Stimulated activated CD4-positive, alpha-beta T cell treated with anti-CD3 and anti-CD28 coated beads, Interleukin-4, amount 100 ng/mL, for 4 hours (primary cell): ENCODE data around the gene ALDH3B2.
"Not testable (repeated sequence)": the region's sequence is repeated elsewhere in the genome, so short reads cannot be mapped to it uniquely, and the experiment has no call there.

ENCODE experiments used
- DNase-seq, 2 experiments: peaks; one replicate each; pipeline ENCODE4 v3.0.0-alpha.2; 2020

The ALDH3B2 gene

GRCh38 chr11:67642173-67643120 lies 32.0 kb downstream of the ALDH3B2 start:
- DNase-seq, result no peak

GRCh38 chr11:67641338-67642172 lies 32.9 kb downstream of the ALDH3B2 start:
- DNase-seq, result no peak

- DNase-seq, result no peak
Measured at GRCh38 chr11:67640758-67641337, 33.6 kb downstream of the ALDH3B2 start.

DNA sequence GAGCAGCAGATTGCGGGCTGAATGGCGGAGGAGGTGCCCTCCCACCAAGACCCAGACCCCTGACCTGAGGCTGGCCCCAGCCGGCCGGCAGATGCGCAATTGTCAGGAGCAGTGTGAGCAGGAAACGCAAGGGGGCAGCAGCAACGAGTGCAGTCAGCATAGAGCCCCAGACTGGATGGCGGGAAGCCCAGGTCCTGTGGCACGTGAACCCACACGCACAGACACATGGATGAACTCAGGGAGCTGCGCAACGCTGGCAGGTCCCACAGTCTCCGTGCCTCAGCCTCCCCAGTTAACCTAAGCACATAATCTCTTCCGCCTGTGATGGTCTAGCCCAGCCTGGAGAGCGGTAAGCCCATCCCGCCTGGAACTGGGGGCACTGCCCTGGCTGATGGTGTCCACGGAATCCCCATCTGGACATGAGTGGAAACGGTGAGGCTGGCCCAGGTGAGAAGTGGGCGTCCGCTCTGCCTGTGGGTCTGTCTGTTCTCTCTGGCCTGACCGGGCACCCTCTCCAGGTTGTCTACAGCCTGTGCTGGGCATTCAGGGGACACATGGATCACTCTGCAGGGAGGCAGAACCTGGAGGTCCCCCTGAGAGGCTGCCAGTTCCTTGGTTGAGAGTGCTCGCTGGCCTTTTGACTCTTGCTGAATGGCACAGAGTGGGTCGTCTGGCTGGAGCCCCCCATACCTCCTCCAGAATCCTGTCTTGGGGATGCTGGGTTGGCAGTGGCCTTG lies 34.2 kb downstream of the ALDH3B2 start:
- DNase-seq, result peak; percentile 48 to 61

- no peak for DNase-seq
Measured at GRCh38 chr11:67639438-67639859, 35.0 kb downstream of the ALDH3B2 start, which contains the start of gene TBX10. Gene TBX10, minus strand, starts transcription at chr11:67639763. Its CDS starts 291 bp downstream, at chr11:67639472.

DNA sequence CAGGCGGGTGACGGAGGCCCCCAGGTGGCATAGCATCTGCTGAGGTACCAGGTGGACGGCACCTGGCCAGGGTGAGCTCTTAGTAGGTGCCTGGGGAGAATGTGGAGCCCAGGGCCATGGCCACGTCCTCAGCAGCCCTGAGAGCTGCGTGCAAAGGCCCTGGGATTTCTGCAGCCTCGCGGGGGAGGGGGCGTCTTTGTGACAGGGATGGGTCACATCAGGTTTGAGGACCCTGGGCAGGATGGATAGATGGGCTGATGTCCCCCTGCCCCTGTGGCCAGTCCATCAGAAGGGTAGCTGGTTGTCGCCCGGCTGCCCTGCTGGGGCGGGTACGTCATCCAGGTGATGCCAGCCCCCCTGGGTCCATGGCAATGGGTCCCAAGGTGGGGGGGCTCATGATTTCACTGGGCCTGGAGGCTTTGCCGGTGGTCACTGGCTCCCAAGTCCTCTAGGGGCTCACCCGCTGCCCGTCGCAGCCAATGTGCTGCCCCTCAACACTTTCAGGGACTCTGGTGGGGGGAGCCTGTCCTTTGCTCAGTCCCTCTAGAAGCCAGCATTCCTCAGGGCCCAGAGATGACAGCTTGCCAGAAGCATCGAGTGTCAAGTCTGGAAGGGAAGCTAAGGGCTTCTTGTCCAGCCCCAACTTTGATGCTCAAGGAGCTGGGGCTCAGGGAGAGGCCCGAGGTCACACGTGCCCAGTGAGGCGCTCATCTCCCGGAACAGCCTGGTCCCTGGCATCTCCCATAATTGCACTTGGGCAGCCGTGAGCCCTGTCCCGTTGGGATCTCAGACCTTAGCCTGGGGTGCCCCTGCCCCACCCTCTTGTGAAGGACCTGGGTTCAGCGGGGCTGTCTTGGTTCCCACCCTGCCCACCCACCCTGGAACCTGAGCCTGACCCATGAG lies 35.6 kb downstream of the ALDH3B2 start:
- DNase-seq, result no peak

DNA sequence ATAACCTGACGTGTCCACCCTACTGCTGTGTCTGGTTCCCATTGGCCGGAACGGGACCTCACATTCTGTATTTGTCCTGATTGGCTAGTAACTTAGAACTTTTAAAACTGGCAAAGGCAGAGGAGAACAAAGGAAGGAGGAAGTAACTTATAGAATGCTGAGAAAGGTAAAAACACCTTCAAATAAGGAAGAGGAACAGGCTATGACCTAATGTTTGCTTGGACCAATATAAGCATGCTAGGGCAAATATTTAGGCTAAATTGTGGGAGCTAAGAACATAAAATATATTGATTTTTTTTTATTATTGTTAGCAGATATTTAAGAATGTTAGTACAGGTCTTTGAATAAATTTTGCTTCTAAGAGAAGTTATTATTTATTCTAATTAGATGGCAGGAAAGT lies 37.0 kb downstream of the ALDH3B2 start:
- not testable (repeated sequence) for DNase-seq

DNA sequence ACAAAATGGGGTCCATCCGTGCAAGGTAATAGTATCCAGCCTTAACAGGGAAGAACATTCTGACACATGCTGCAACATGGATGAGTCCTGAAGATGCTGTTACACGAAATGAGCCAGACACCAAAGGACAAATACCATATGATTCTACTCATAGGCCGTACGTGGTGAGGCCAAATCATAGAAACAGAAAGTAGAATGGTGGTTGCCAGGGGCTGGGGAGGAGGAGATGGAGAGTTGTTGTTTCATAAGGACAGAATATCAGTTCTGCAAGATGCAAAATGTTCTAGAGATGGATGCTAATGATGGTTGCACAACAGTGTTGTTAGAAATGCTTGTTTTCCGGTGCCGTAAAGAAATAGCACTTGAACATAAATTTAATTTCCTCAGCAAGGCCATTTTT lies 37.5 kb downstream of the ALDH3B2 start:
- no peak for DNase-seq

DNA sequence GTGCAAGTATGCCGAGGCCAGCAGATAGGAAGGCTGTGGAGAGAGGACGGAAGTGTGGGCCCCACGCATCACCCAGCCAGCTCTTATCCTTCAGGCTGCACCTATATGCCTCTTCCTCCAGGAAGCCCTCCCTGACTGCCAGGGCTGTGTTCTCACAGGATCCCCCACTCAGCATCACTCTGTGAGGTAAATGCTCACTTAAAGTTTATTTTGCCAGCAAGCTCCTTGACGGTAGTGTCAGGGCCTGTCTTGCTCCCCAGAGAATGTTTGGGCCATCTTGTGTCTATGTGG lies 39.2 kb downstream of the ALDH3B2 start:
- DNase-seq, result no peak

- DNase-seq, result no peak
Measured at GRCh38 chr11:67634366-67635230, 39.8 kb downstream of the ALDH3B2 start.

- no peak for DNase-seq
Measured at GRCh38 chr11:67633758-67634365, 40.6 kb downstream of the ALDH3B2 start.

- no peak for DNase-seq
Measured at GRCh38 chr11:67632982-67633755, 41.3 kb downstream of the ALDH3B2 start.

GRCh38 chr11:67632175-67632981 lies 42.0 kb downstream of the ALDH3B2 start:
- DNase-seq, result no peak

DNA sequence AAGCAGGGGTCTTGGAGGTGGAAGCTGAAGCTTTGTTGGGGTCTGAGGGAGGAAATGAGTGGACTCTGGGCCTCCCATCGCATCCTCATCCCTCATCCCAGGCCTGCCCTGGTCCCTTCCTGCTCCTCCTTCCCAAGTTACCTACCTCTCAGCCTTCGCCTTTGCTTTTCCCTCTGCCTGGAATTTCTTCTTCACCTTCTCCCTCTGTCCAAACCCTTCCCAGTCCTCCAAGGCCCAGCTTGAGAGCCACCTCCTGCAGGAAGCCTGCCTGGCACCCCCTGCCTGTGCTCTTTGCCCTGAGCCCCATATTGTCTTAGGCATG lies 42.6 kb downstream of the ALDH3B2 start:
- DNase-seq, result no peak

- no peak for DNase-seq
Measured at GRCh38 chr11:67631411-67631810, 43.0 kb downstream of the ALDH3B2 start.

GRCh38 chr11:67630943-67631331 lies 43.5 kb downstream of the ALDH3B2 start:
- DNase-seq, result no peak

GRCh38 chr11:67630228-67630942 lies 44.0 kb downstream of the ALDH3B2 start:
- peak; percentile 94 to 97 for DNase-seq
